T-cell (primary cell): ENCODE measurements around the gene SAG. TPM values are rescaled to one million over a fixed set of nuclear protein-coding genes. Genes with fewer than 3 reads are reported as not detected.
"Not testable (repeated sequence)": the region's sequence is repeated elsewhere in the genome, so short reads cannot be mapped to it uniquely, and the experiment has no call there.

Source experiments
- ATAC-seq, 4 experiments: fragments of 200-7000 bp in 3 of 4; fragments of 150-1000 bp in 1 of 4; cut with Tn5 transposase; replicated peaks in 1 of 4; 1 replicate in 3 of 4; 2 replicates in 1 of 4; pipeline ENCODE4 v1.10.0; 2021; ENCODE audit warnings: moderate library complexity in 3 of 4, mild to moderate bottlenecking in 2 of 4, moderate number of reproducible peaks in 1 of 4
- CTCF ChIA-PET, 2 donors: fragments of 300-600 bp; sonication (Branson Sonifier 250); formaldehyde crosslinking; loops; one replicate each; lab custom pipeline; 2022; ENCODE audit warnings: antibody characterized with exemption in 2 of 2; lab: Charles Lee
- POLR2A ChIA-PET, 2 donors: fragments of 300-600 bp; sonication (Branson Sonifier 250); formaldehyde crosslinking; loops; one replicate each; lab custom pipeline; 2022; ENCODE audit warnings: antibody characterized with exemption in 2 of 2; lab: Charles Lee
- DNase-seq, 35 experiments: peaks; one replicate each; pipeline versions ENCODE4 v3.0.0 to v3.0.0-alpha.2; 2013 to 2023
- H3K27ac ChIP-seq: one replicate; pipeline ENCODE4 v1.5.1; 2013; ENCODE audit warnings: low read length
- H3K27me3 ChIP-seq, 2 experiments: replicated peaks in 1 of 2; 1 replicate in 1 of 2; 2 replicates in 1 of 2; pipeline versions ENCODE4 v1.6.1 to v1.7.0; 2013; ENCODE audit warnings: low read length in 1 of 2, mixed read lengths in 1 of 2; ENCODE audit not compliant: control insufficient read depth in 2 of 2, insufficient read depth in 2 of 2; ENCODE audit errors: extremely low read depth in 1 of 2
- H3K36me3 ChIP-seq, 2 donors: 1 replicate in 1 of 2; 2 replicates in 1 of 2; pipeline versions ENCODE4 v1.6.1 to v1.7.0; 2013; ENCODE audit warnings: low read length in 1 of 2; ENCODE audit not compliant: control insufficient read depth in 2 of 2, insufficient read depth in 1 of 2; ENCODE audit errors: extremely low read depth in 1 of 2
- H3K4me1 ChIP-seq, 2 experiments: 1 replicate in 1 of 2; 2 replicates in 1 of 2; pipeline versions ENCODE4 v1.6.1 to v1.7.0; 2013; ENCODE audit warnings: low read length in 2 of 2, mixed read lengths in 1 of 2; ENCODE audit not compliant: insufficient read depth in 2 of 2, control insufficient read depth in 1 of 2; ENCODE audit errors: extremely low read depth in 1 of 2
- H3K4me3 ChIP-seq, 2 donors: 1 replicate in 1 of 2; 2 replicates in 1 of 2; pipeline versions ENCODE4 v1.5.1 to v1.7.0; 2013; ENCODE audit warnings: mild to moderate bottlenecking in 2 of 2, low read length in 1 of 2, moderate library complexity in 1 of 2; ENCODE audit not compliant: control insufficient read depth in 1 of 2; ENCODE audit errors: extremely low read depth in 1 of 2
- H3K9me3 ChIP-seq: 2 replicates; pipeline ENCODE4 v1.7.0; 2013
- H3K27ac Mint-ChIP-seq, 2 donors: one replicate each; pipeline ENCODE4 v1.8.0; 2020 to 2021; ENCODE audit warnings: mild to moderate bottlenecking in 2 of 2, mixed read lengths in 2 of 2
- H3K27me3 Mint-ChIP-seq, 2 donors: one replicate each; pipeline ENCODE4 v1.8.0; 2021 to 2022; ENCODE audit warnings: mixed read lengths in 2 of 2
- H3K36me3 Mint-ChIP-seq: one replicate; pipeline ENCODE4 v1.8.0; 2021; ENCODE audit warnings: mixed read lengths
- H3K4me1 Mint-ChIP-seq, 3 donors: one replicate each; pipeline ENCODE4 v1.8.0; 2020 to 2022; ENCODE audit warnings: mixed read lengths in 3 of 3, mild to moderate bottlenecking in 1 of 3
- H3K4me3 Mint-ChIP-seq, 3 donors: one replicate each; pipeline ENCODE4 v1.8.0; 2020 to 2022; ENCODE audit warnings: mild to moderate bottlenecking in 3 of 3, mixed read lengths in 3 of 3, moderate library complexity in 3 of 3
- H3K9me3 Mint-ChIP-seq, 3 donors: one replicate each; pipeline ENCODE4 v1.8.0; 2020 to 2022; ENCODE audit warnings: mixed read lengths in 3 of 3
- WGBS: methylation state at CpG from one replicate; pipeline ENCODE4 v1.1.5; 2013; ENCODE audit warnings: missing lambda C conversion rate; ENCODE audit not compliant: insufficient coverage; 5-methylcytosine and 5-hydroxymethylcytosine counted together
- total RNA-seq, 35 experiments: library from RNA in 6 of 35; stranded (reverse) in 6 of 35; fragments of 120-200 nt in 1 of 35; gene quantifications; one replicate each; pipeline versions ENCODE4 v1.2.1 to v1.2.4 and lab custom pipeline; 2013 to 2026

Gene SAG
- total RNA-seq, 5 donors from 2014 or later (not counting 1 experiment from before 2014, with no cell fraction given): 0.03 to 0.37 TPM; not detected in 3

- no peaks in the 10 kb centered on the region for H3K27me3 Mint-ChIP-seq
- DNase-seq: no peak
- no peak overlapping the region for H3K27ac ChIP-seq
- ChIA-PET POLR2A (interaction anchor here in 1 of 2 donors (0.6 kb wide), 1 partner anchor 31 kb away, joined by 5 read pairs; no protein-coding TSS in a partner anchor), CTCF (interaction anchor here in 1 of 2 donors (1.2 kb wide), 1 partner anchor 16 kb away, joined by 4 read pairs; no protein-coding TSS in a partner anchor)
- no peak for ATAC-seq
- peaks cover 12 to 38% of the 10 kb centered on the region in 2 donors for H3K36me3 ChIP-seq
- H3K4me3 Mint-ChIP-seq: no peak overlapping the region
- no peaks in the 10 kb centered on the region for H3K9me3 ChIP-seq
- H3K4me1 Mint-ChIP-seq: peaks cover 39 to 51% (median 50%) of the 10 kb centered on the region in 3 donors
- WGBS: no CpG with 5 or more reads among the region's 5 CpGs
- no peaks in the 10 kb centered on the region for H3K9me3 Mint-ChIP-seq
- peaks cover 29% of the 10 kb centered on the region for H3K36me3 Mint-ChIP-seq
- no peaks in the 10 kb centered on the region for H3K27me3 ChIP-seq
- H3K4me3 ChIP-seq: no peak overlapping the region
- H3K4me1 ChIP-seq: peaks cover 0 to 9% of the 10 kb centered on the region in 2 experiments
- H3K27ac Mint-ChIP-seq: no peak overlapping the region
These were observed 65.7 kb downstream of the SAG start for GRCh38 chr2:233373316-233373715.

GRCh38 chr2:233374776-233375175 lies 67.2 kb downstream of the SAG start:
- H3K9me3 Mint-ChIP-seq, CTCF ChIA-PET, H3K9me3 ChIP-seq, ATAC-seq, H3K4me1 ChIP-seq, H3K4me3 Mint-ChIP-seq, H3K27me3 ChIP-seq, DNase-seq, POLR2A ChIA-PET, H3K27ac ChIP-seq, H3K4me3 ChIP-seq, H3K27me3 Mint-ChIP-seq: not testable (repeated sequence)
- peak overlapping the region in 1 of 2 donors; percentile 84 for H3K27ac Mint-ChIP-seq
- H3K36me3 Mint-ChIP-seq: peaks cover 20% of the 10 kb centered on the region
- WGBS: 98% methylated on average over 5 of the region's 11 CpGs
- peaks cover 37 to 50% (median 50%) of the 10 kb centered on the region in 3 donors for H3K4me1 Mint-ChIP-seq
- peaks cover 12 to 41% of the 10 kb centered on the region in 2 donors for H3K36me3 ChIP-seq

DNA sequence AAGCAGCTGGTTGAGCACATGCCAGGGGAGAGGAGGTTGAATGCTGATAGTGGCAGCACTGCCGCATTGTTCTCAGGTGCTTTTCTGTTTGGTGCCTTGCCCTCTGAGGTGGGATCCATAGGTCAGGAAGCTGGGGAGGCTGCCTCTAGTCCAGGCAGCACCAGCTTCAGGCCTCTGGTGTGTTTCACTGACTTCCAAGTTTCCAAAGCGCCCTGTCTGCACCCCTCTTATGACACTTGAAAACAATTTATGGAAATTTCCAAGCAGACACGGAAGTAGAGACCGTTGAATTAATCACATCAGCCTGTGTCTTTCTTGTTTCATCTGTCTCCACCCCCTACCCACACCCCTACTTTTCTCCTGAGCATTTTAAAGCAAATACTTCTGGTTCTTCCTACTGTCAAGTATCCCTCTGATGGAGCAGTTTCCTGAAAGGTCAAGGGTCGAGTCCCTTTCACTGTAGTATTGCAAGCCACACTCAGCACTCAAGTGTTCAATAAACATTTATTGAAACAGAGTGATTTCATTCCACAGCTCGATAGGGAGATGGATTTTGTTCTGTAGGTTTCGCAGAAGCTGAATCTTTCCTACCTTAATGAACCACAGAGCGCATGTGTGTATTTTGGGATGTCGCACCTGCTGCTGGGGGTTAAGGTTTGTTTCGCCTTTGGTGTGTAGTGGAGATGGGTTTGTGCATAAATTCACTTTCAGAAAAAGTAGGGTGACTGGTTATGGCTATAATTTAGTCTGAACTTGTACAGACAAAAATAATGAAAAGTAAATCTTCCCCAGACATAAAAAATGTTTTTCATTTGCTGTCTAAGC lies 68.1 kb downstream of the SAG start:
- H3K4me3 Mint-ChIP-seq: no peak overlapping the region
- no peak for DNase-seq
- no peaks in the 10 kb centered on the region for H3K9me3 ChIP-seq
- peaks cover 12 to 41% of the 10 kb centered on the region in 2 donors for H3K36me3 ChIP-seq
- ChIA-PET CTCF (no interaction called here), POLR2A (no interaction called here)
- H3K9me3 Mint-ChIP-seq: no peaks in the 10 kb centered on the region
- no peaks in the 10 kb centered on the region for H3K27me3 Mint-ChIP-seq
- peaks cover 0 to 17% of the 10 kb centered on the region in 2 experiments for H3K4me1 ChIP-seq
- WGBS: 85% methylated on average over 4 of the region's 10 CpGs
- H3K27ac Mint-ChIP-seq: peak overlapping the region; percentile 2 to 84
- peaks cover 20% of the 10 kb centered on the region for H3K36me3 Mint-ChIP-seq
- no peak overlapping the region for H3K4me3 ChIP-seq
- H3K4me1 Mint-ChIP-seq: peaks cover 45 to 56% (median 52%) of the 10 kb centered on the region in 3 donors
- peak in 1 of 4 experiments; percentile 77 for ATAC-seq
- no peak overlapping the region for H3K27ac ChIP-seq
- H3K27me3 ChIP-seq: no peaks in the 10 kb centered on the region

DNA sequence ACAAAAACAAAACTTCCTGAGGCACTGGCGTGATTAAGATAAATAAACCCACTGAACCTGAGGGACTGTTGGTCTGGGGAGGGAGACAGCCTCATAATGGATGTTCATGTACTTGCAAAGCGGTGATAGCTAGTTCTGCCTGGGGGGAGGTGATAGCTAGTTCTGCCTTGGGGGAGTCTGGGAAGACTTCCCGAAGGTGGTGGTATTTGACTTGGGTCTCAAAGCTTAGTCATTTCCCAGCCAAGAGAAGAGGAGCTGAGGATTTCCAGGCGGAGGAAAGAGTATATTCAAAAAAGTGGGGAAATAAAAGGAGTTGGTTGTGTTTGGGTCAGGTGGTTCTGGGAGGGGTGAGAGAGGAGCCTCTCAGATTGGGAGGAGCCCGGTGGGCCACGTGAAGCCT lies 71.4 kb downstream of the SAG start:
- Histone ChIP-seq H3K27ac (no peak overlapping the region), H3K27me3 (no peaks in the 10 kb centered on the region), H3K4me1 (peaks cover 0 to 39% of the 10 kb centered on the region in 2 experiments), H3K36me3 (peaks cover 4 to 22% of the 10 kb centered on the region in 2 donors), H3K4me3 (no peak overlapping the region), H3K9me3 (no peaks in the 10 kb centered on the region)
- H3K27me3 Mint-ChIP-seq: no peaks in the 10 kb centered on the region
- H3K9me3 Mint-ChIP-seq: no peaks in the 10 kb centered on the region
- WGBS: 96% methylated on average over 4 of the region's 6 CpGs
- H3K4me1 Mint-ChIP-seq: peaks cover 66 to 76% (median 66%) of the 10 kb centered on the region in 3 donors
- POLR2A ChIA-PET: interaction anchor here in 1 of 2 donors (0.7 to 1.1 kb wide), 2 partner anchors 23 to 39 kb away, joined by 3 to 4 read pairs; no protein-coding TSS in a partner anchor
- DNase-seq (no peak), ATAC-seq (no peak)
- peak overlapping the region; percentile 40 to 48 for H3K27ac Mint-ChIP-seq
- peaks cover 17% of the 10 kb centered on the region for H3K36me3 Mint-ChIP-seq
- H3K4me3 Mint-ChIP-seq: no peak overlapping the region
- CTCF ChIA-PET: no interaction called here

GRCh38 chr2:233379441-233379840 lies 71.8 kb downstream of the SAG start:
- Mint-ChIP-seq H3K27ac (no peak overlapping the region), H3K36me3 (peaks cover 17% of the 10 kb centered on the region), H3K4me3 (peak overlapping the region in 1 of 3 donors; percentile 9), H3K9me3 (no peaks in the 10 kb centered on the region), H3K27me3 (no peaks in the 10 kb centered on the region), H3K4me1 (peaks cover 70 to 80% (median 70%) of the 10 kb centered on the region in 3 donors)
- POLR2A ChIA-PET: interaction anchor here in 1 of 2 donors (1.1 kb wide), 1 partner anchor 23 kb away, joined by 3 read pairs; no protein-coding TSS in a partner anchor
- no peak for ATAC-seq
- no peak overlapping the region for H3K27ac ChIP-seq
- H3K4me3 ChIP-seq: no peak overlapping the region
- H3K9me3 ChIP-seq: no peaks in the 10 kb centered on the region
- H3K4me1 ChIP-seq: peaks cover 0 to 43% of the 10 kb centered on the region in 2 experiments
- DNase-seq: no peak
- no peaks in the 10 kb centered on the region for H3K27me3 ChIP-seq
- CTCF ChIA-PET: no interaction called here
- 100% methylated on average over 1 of the region's 1 CpG for WGBS
- peaks cover 4 to 18% of the 10 kb centered on the region in 2 donors for H3K36me3 ChIP-seq

- H3K27me3 Mint-ChIP-seq: no peaks in the 10 kb centered on the region
- H3K27me3 ChIP-seq: no peaks in the 10 kb centered on the region
- H3K4me3 ChIP-seq: no peak overlapping the region
- 96% methylated on average over 7 of the region's 13 CpGs for WGBS
- H3K36me3 ChIP-seq: peaks cover 2 to 16% of the 10 kb centered on the region in 2 donors
- peak overlapping the region; percentile 47 to 66 for H3K27ac Mint-ChIP-seq
- H3K4me1 Mint-ChIP-seq: peaks cover 75 to 84% (median 77%) of the 10 kb centered on the region in 3 donors
- no peak overlapping the region for H3K27ac ChIP-seq
- H3K4me3 Mint-ChIP-seq: peak overlapping the region in 1 of 3 donors; percentile 9
- ATAC-seq: no peak
- DNase-seq: no peak
- H3K36me3 Mint-ChIP-seq: peaks cover 15% of the 10 kb centered on the region
- ChIA-PET POLR2A (interaction anchor here in 1 of 2 donors (0.5 kb wide), 1 partner anchor 24 kb away, joined by 3 read pairs; no protein-coding TSS in a partner anchor), CTCF (no interaction called here)
- peaks cover 7 to 52% of the 10 kb centered on the region in 2 experiments for H3K4me1 ChIP-seq
- no peaks in the 10 kb centered on the region for H3K9me3 ChIP-seq
- no peaks in the 10 kb centered on the region for H3K9me3 Mint-ChIP-seq
These were observed 72.7 kb downstream of the SAG start for GRCh38 chr2:233380132-233380895.
